Colonic mucosa (tissue), 4 donors: Measurements from ENCODE around the gene CPT2. TPM values are rescaled to one million over a fixed set of nuclear protein-coding genes. Genes with fewer than 3 reads are reported as not detected.

ENCODE experiments used
- DNase-seq: peaks from one replicate; pipeline ENCODE4 v3.0.0-alpha.2; 2020
- H3K27ac ChIP-seq: fragments of 200-600 bp; one replicate; pipeline ENCODE4 v1.8.0; 2021
- H3K27me3 ChIP-seq: fragments of 200-600 bp; one replicate; pipeline ENCODE4 v1.8.0; 2021
- H3K36me3 ChIP-seq: fragments of 200-600 bp; one replicate; pipeline ENCODE4 v1.8.0; 2021
- H3K4me1 ChIP-seq: fragments of 200-600 bp; one replicate; pipeline ENCODE4 v1.8.0; 2021; ENCODE audit warnings: mild to moderate bottlenecking
- H3K4me3 ChIP-seq: fragments of 200-600 bp; one replicate; pipeline ENCODE4 v1.8.0; 2021
- H3K9ac ChIP-seq, 2 donors: one replicate each; pipeline ENCODE4 v1.7.0; 2013; ENCODE audit warnings: control low read depth in 2 of 2, low read depth in 2 of 2, low read length in 2 of 2
- H3K9me3 ChIP-seq: fragments of 200-600 bp; one replicate; pipeline ENCODE4 v1.8.0; 2021
- intact Hi-C: fragments of 100-400 bp; cut with DNase I; formaldehyde crosslinking; loops from one replicate; pipeline ENCODE4 v1.14.1; 2022
- total RNA-seq, 2 donors: library from RNA; stranded (reverse); fragmentation: NEBNext Ultra II Directional in 1 of 2; extraction: Animal tissue kit (Norgen Biotek cat#: 25700) in 1 of 2; gene quantifications; one replicate each; pipeline ENCODE4 v1.2.1, GENCODE V29; 2021
- TF ChIP-seq, protein P1 (sequence below): fragments of 200-600 bp; IDR thresholded peaks from one replicate; pipeline ENCODE4 v1.8.0; 2022; ENCODE audit warnings: antibody characterized with exemption, mild to moderate bottlenecking
- donor health status: healthy.
- donor health status: DM: no; HTN: no; CAD: no.
- donor health status: DM: no; HTN: no; CAD: no.

CPT2 gene
- total RNA-seq, 2 donors from 2014 or later = 66.1 to 66.4 TPM

DNA sequence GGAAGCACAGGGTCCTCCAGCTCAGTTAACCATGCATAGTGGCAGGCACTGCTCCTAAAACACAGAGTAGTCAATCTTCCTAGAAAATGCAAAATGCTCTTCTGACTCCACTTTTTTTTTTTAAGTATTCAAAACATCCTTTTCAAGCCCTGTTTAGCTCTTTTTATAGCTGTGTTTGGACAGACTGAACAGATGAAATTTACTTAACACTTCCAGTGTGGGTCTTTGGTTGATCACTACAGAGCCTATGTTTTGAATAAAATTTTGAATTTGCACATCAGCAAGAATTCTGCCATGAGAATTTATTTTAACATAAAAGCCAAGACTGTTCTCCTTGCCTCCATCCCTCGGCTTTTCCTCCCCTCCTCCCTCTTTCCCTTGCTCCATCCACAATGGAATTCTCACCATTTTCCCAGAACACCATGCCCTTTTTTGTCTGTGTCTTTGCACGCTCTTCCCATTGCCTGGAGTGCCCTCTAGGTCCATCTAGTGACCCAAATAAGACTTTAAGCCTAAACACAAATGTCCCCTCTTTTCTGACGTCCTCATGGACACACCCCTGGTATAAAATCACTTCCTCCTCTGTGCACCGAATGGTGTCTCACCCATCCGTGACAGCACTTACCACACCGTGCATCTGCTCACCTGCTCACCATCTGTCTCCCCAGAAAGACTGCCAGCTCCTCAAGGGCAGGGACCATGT lies 24.0 kb upstream of the CPT2 start:
- DNase-seq = peak; percentile 40
- no peak overlapping the region for H3K27ac ChIP-seq
- H3K9ac ChIP-seq = peak overlapping the region in 1 of 2 donors; percentile 43
- no peaks in the 10 kb centered on the region for H3K4me1 ChIP-seq
- intact Hi-C loops = loop anchor here (5.0 to 10.0 kb wide), 2 partner anchors 155 to 248 kb away; partner anchors contain the start of genes ECHDC2 and SCP2
- H3K4me3 ChIP-seq = no peak overlapping the region
- H3K27me3 ChIP-seq = no peaks in the 10 kb centered on the region
- H3K36me3 ChIP-seq = no peaks in the 10 kb centered on the region
- TF ChIP-seq, protein P1, sequence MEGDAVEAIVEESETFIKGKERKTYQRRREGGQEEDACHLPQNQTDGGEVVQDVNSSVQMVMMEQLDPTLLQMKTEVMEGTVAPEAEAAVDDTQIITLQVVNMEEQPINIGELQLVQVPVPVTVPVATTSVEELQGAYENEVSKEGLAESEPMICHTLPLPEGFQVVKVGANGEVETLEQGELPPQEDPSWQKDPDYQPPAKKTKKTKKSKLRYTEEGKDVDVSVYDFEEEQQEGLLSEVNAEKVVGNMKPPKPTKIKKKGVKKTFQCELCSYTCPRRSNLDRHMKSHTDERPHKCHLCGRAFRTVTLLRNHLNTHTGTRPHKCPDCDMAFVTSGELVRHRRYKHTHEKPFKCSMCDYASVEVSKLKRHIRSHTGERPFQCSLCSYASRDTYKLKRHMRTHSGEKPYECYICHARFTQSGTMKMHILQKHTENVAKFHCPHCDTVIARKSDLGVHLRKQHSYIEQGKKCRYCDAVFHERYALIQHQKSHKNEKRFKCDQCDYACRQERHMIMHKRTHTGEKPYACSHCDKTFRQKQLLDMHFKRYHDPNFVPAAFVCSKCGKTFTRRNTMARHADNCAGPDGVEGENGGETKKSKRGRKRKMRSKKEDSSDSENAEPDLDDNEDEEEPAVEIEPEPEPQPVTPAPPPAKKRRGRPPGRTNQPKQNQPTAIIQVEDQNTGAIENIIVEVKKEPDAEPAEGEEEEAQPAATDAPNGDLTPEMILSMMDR = no peak
- no peaks in the 10 kb centered on the region for H3K9me3 ChIP-seq

DNA sequence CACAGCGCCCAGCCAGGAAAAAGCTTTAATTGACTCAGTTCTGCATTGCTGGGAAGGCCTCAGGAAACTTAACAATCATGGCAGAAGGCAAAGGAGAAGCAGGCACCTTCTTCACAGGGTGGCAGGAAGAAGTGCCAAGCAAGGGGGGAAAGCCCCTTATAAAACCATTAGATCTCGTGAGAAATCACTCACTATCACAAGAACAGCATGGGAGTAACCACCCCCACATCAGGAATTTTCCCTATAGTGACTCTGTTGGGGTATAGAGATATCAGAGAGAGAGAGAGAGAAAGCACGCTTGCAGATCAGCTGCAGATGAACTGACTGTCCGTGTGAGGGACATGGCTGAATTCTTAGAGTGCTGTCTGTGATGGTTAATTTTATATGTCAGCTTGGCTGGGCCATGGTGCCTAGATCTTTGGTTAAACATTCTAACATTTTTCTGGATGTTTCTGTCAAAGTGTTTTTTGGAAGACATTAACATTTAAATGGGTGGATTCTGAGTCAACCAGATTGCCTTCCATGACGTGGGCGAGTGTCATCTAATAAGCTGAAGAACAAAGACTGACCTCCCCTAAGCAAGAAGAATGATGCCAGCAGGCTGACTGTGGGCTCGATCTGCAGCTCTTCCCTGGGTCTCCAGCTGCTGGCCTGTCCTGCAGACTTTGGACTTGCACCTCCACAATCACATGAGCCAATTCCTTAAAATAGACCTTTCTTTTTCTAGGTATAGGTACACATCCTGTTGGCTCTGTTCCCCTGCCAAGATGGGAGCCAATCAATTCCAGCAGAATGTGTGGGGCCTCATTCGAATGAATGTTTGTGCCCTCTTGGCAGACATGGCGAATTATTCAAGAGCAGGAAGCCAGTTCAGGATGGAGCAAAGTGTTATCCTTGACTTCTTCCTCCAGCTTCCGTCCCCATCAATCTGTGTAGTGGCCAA lies 21.4 kb upstream of the CPT2 start:
- TF ChIP-seq, protein P1 = no peak
- intact Hi-C loops = loop anchor here (5.0 to 10.0 kb wide), 2 partner anchors 158 to 250 kb away; partner anchors contain the start of genes ECHDC2 and SCP2
- no peak for DNase-seq
- no peak overlapping the region for H3K27ac ChIP-seq
- no peaks in the 10 kb centered on the region for H3K27me3 ChIP-seq
- no peaks in the 10 kb centered on the region for H3K4me1 ChIP-seq
- H3K4me3 ChIP-seq = no peak overlapping the region
- H3K9me3 ChIP-seq = no peaks in the 10 kb centered on the region
- no peak overlapping the region for H3K9ac ChIP-seq
- H3K36me3 ChIP-seq = no peaks in the 10 kb centered on the region

DNA sequence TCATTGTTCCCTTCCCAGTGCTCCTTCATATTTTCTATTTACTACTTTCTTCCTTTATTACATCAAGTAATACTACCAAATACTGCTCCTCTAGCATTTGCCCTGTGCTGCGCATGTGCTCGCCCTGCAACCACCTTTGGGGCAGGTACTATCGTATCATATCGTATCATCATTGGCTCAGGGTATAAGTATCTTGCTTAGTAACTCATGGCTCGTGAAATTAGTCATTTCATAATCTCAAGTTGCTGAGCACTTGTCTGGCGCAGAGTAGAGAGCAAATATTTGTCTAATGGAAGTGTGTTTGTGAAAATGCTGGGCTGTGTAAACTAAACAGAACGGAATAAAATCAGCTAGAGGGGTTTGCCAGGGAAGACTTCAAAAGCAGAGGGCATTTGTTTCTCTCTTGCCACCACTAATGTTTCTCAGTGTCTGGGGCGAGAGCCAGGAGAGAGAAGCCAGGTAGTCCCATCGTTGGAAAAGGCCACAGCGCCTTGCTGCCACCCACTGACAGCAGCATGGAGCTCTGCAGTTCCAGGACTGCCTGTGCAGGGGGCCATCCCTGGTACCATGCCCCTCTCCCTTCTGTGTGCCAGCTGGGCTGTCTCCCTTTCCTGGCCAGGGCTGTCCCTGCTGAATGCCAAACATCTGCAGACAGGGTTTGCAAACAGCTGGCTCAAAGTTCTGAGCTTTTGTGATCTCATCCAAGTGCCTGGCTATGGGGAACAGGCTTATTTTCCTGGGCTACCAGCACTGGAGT lies 20.0 kb upstream of the CPT2 start:
- no peak overlapping the region for H3K4me3 ChIP-seq
- TF ChIP-seq, protein P1 = no peak
- H3K4me1 ChIP-seq = no peaks in the 10 kb centered on the region
- H3K36me3 ChIP-seq = no peaks in the 10 kb centered on the region
- H3K27ac ChIP-seq = no peak overlapping the region
- DNase-seq = no peak
- H3K27me3 ChIP-seq = no peaks in the 10 kb centered on the region
- H3K9ac ChIP-seq = no peak overlapping the region
- no peaks in the 10 kb centered on the region for H3K9me3 ChIP-seq
- intact Hi-C loops = loop anchor here (10.0 kb wide), 1 partner anchor 252 kb away; the partner anchor contains the start of genes ECHDC2 and SCP2

DNA sequence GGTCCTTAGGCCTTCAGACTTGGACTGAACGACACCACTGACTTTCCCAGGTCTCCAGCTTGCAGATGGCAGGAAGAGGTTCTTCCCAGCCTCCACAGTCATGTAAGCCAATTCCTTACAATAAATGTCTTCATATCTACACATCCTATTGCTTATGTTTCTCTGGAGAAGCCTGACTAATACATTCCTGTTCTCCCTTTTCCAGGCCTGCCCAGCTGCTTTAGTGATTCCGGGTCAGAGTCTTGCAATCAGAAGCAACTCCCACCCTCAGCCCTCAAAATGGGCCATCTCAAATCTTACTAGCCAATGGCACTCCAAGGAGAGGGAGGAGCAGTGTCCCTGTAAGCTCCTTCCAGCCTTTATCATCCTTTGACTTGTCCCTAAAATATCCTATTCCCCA lies 16.4 kb upstream of the CPT2 start:
- no peaks in the 10 kb centered on the region for H3K36me3 ChIP-seq
- TF ChIP-seq, protein P1 = no peak
- DNase-seq = no peak
- H3K27ac ChIP-seq = no peak overlapping the region
- intact Hi-C loops = loop anchor here (10.0 kb wide), 1 partner anchor 475 kb away; no protein-coding TSS in a partner anchor
- H3K4me1 ChIP-seq = peaks cover 6% of the 10 kb centered on the region
- no peak overlapping the region for H3K9ac ChIP-seq
- no peaks in the 10 kb centered on the region for H3K27me3 ChIP-seq
- no peaks in the 10 kb centered on the region for H3K9me3 ChIP-seq
- H3K4me3 ChIP-seq = no peak overlapping the region

DNA sequence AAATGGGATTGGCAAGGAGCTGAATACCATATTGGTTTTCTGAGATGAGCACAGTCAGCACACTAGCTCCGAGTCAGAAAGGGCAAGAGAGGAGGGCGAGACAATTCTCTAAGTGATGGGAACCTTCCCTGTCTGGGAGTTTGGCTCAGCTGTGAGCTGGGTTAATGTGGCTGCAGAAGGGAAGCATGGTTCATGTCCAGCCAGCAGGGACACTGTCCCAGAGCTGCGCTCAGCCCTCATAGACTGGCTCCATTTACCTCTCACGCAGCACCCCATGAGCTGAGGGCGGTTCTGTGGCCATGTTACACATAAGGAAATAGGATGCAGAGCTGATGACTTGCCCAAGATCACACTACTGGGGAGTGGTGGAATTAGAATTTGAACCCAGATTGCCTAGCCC lies 15.7 kb upstream of the CPT2 start:
- H3K4me1 ChIP-seq = peaks cover 6% of the 10 kb centered on the region
- intact Hi-C loops = loop anchor here (10.0 kb wide), 1 partner anchor 476 kb away; no protein-coding TSS in a partner anchor
- DNase-seq = no peak

More for the DNA sequence above, 15.7 kb upstream of the CPT2 start:
- TF ChIP-seq, protein P1 = no peak
- Histone ChIP-seq H3K9ac (no peak overlapping the region), H3K9me3 (no peaks in the 10 kb centered on the region), H3K27ac (no peak overlapping the region), H3K36me3 (no peaks in the 10 kb centered on the region), H3K27me3 (no peaks in the 10 kb centered on the region), H3K4me3 (no peak overlapping the region)
